Mucosa of rectum (tissue), 2 donors: Measurements from ENCODE around the gene TYMP.

Experiments used
- H3K27ac ChIP-seq, 2 donors: one replicate each; pipeline ENCODE4 v1.7.0; 2013; ENCODE audit warnings: inconsistent platforms in 2 of 2, low read depth in 2 of 2, low read length in 2 of 2
- H3K27me3 ChIP-seq, 2 donors: one replicate each; pipeline ENCODE4 v1.7.0; 2013; ENCODE audit warnings: low read length in 2 of 2; ENCODE audit not compliant: control insufficient read depth in 2 of 2, insufficient read depth in 2 of 2
- H3K36me3 ChIP-seq, 2 donors: one replicate each; pipeline ENCODE4 v1.7.0; 2013; ENCODE audit warnings: low read length in 2 of 2; ENCODE audit not compliant: control insufficient read depth in 2 of 2, insufficient read depth in 2 of 2
- H3K4me1 ChIP-seq, 2 donors: one replicate each; pipeline ENCODE4 v1.7.0; 2013; ENCODE audit warnings: low read length in 2 of 2, mild to moderate bottlenecking in 1 of 2; ENCODE audit not compliant: control insufficient read depth in 2 of 2, insufficient read depth in 2 of 2
- H3K4me3 ChIP-seq, 2 donors: one replicate each; pipeline ENCODE4 v1.7.0; 2013; ENCODE audit warnings: low read length in 2 of 2
- H3K9ac ChIP-seq, 2 donors: one replicate each; pipeline ENCODE4 v1.7.0; 2013; ENCODE audit warnings: low read length in 2 of 2, low read depth in 1 of 2, mild to moderate bottlenecking in 1 of 2
- H3K9me3 ChIP-seq, 2 donors: one replicate each; pipeline ENCODE4 v1.7.0; 2013; ENCODE audit warnings: low read length in 2 of 2; ENCODE audit not compliant: control insufficient read depth in 2 of 2
- donor health status: healthy.
- donor health status: Normal muscosa, but diverticular disease.

Gene TYMP

GRCh38 chr22:50530877-50531545, 1.2 kb upstream of the TYMP start:
- H3K36me3 ChIP-seq, result no peaks in the 10 kb centered on the region
- H3K4me3 ChIP-seq, result peak overlapping the region; percentile 68 to 85
- no peaks in the 10 kb centered on the region for H3K9me3 ChIP-seq
- H3K27ac ChIP-seq, result peak overlapping the region; percentile 93 to 99
- peak overlapping the region; percentile 83 to 95 for H3K9ac ChIP-seq
- peaks cover 26 to 31% of the 10 kb centered on the region in 2 donors for H3K4me1 ChIP-seq
- H3K27me3 ChIP-seq, result no peaks in the 10 kb centered on the region

- peak overlapping the region; percentile 68 to 85 for H3K4me3 ChIP-seq
- H3K36me3 ChIP-seq, result no peaks in the 10 kb centered on the region
- H3K27me3 ChIP-seq, result no peaks in the 10 kb centered on the region
- no peaks in the 10 kb centered on the region for H3K9me3 ChIP-seq
- peak overlapping the region; percentile 81 to 83 for H3K9ac ChIP-seq
- H3K4me1 ChIP-seq, result peaks cover 26 to 31% of the 10 kb centered on the region in 2 donors
- peak overlapping the region; percentile 93 to 99 for H3K27ac ChIP-seq
These were observed 716 bp upstream of the TYMP start for GRCh38 chr22:50530580-50530876.

- H3K27me3 ChIP-seq, result no peaks in the 10 kb centered on the region
- peak overlapping the region; percentile 93 to 99 for H3K27ac ChIP-seq
- H3K9me3 ChIP-seq, result no peaks in the 10 kb centered on the region
- no peaks in the 10 kb centered on the region for H3K36me3 ChIP-seq
- peaks cover 30 to 34% of the 10 kb centered on the region in 2 donors for H3K4me1 ChIP-seq
- H3K4me3 ChIP-seq, result peak overlapping the region; percentile 68 to 85
- peak overlapping the region; percentile 65 to 83 for H3K9ac ChIP-seq
These were observed 356 bp downstream of the TYMP start for GRCh38 chr22:50529416-50529896.

- Histone ChIP-seq H3K9me3 (no peaks in the 10 kb centered on the region), H3K4me1 (peaks cover 36 to 40% of the 10 kb centered on the region in 2 donors), H3K27me3 (no peaks in the 10 kb centered on the region), H3K9ac (peak overlapping the region; percentile 14 to 83), H3K27ac (peak overlapping the region; percentile 93 to 99), H3K36me3 (peaks cover 0 to under 1% of the 10 kb centered on the region in 2 donors), H3K4me3 (peak overlapping the region; percentile 68 to 85)
These were observed 963 bp downstream of the TYMP start for GRCh38 chr22:50528682-50529415.

DNA sequence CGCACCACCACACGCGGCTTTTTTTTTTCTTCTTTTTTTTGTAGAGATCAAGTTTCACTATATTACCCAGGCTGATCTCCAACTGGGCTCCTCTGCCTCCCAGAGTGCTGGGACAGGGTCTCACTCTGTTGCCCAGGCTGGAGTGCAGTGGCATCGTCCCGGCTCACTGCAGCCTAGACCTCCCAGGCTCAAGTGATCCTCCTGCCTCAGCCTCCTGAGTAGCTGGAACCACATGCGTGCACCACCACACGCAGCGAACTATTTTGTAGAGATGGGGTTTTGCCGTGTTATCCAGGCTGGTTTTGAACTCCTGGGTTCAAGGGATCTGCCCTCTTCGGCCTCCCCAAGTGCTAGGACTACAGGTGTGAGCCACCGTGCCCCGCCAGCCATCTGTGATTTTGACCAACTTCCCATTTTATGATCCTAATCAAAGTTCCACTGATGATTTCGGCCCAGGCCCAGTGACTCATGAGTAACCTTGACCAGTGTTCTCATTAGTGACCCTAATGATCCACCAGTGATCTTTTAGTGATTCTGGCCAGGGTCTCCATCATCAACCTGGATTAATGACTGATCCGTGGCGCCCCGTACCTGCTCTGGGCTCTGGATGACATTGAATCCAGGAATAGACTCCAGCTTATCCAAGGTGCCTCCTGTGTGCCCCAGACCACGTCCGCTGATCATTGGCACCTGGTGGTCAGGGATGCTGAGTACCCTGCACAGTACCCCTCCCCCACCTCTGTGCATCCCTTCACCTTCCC, 1.7 kb downstream of the TYMP start:
- H3K9ac ChIP-seq, result no peak overlapping the region
- peaks cover 7% of the 10 kb centered on the region in 2 donors for H3K36me3 ChIP-seq
- H3K4me1 ChIP-seq, result peaks cover 43 to 48% of the 10 kb centered on the region in 2 donors
- H3K9me3 ChIP-seq, result no peaks in the 10 kb centered on the region
- H3K4me3 ChIP-seq, result no peak overlapping the region
- peak overlapping the region in 1 of 2 donors; percentile 99 for H3K27ac ChIP-seq
- no peaks in the 10 kb centered on the region for H3K27me3 ChIP-seq

- Histone ChIP-seq H3K9ac (peak overlapping the region; percentile 65 to 80), H3K4me1 (peaks cover 43 to 49% of the 10 kb centered on the region in 2 donors)
These were observed 2.7 kb downstream of the TYMP start for GRCh38 chr22:50526834-50527801.

DNA sequence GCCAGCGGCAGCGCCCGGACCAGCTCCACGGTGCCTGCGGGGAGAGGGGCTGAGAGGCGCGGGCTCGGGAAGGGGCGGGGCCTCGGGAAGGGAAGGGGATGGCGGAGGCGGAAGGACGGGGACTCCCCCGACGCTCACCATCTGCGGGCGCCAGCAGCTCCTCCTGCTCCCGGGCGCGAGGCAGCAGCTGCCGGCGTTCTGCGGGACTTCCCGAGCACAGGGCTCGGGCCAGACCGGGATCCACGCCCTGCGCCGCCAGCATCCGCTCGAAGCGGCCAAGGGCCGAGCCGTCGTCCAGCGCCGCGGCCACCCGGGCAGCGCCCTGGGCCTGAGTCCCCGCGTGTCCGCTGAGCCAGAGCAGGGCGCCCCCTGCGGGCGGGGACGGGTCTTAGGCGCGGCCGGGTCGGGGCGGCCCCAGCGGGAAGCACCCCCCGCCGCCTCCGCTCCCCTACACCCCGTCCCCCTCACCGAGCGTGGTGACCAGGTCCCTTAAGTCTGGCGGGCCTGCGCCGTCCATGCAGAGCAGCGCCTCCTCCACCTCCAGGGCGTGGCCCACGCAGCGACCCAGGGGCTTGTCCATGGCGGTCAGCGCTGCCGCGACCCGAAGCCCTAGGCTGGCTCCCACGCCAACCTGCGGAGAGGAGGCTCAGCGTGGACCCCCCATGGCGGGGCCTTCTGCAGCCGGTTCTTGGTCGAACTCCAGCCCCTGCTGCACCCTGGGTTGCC, 3.5 kb downstream of the TYMP start:
- H3K4me3 ChIP-seq, result peak overlapping the region; percentile 78 to 81
- peak overlapping the region; percentile 65 to 80 for H3K9ac ChIP-seq

More at GRCh38 chr22:50526834-50527801, 2.7 kb downstream of the TYMP start:
- peak overlapping the region; percentile 78 to 81 for H3K4me3 ChIP-seq
- no peaks in the 10 kb centered on the region for H3K27me3 ChIP-seq
- no peaks in the 10 kb centered on the region for H3K9me3 ChIP-seq
- peaks cover 16 to 17% of the 10 kb centered on the region in 2 donors for H3K36me3 ChIP-seq
- peak overlapping the region; percentile 92 to 97 for H3K27ac ChIP-seq

GRCh38 chr22:50525858-50526107, 4.0 kb downstream of the TYMP start:
- Histone ChIP-seq H3K4me3 (peak overlapping the region; percentile 78 to 81), H3K9me3 (no peaks in the 10 kb centered on the region), H3K4me1 (peaks cover 37 to 40% of the 10 kb centered on the region in 2 donors), H3K9ac (peak overlapping the region; percentile 75 to 80), H3K27me3 (no peaks in the 10 kb centered on the region), H3K36me3 (peaks cover 28 to 30% of the 10 kb centered on the region in 2 donors), H3K27ac (peak overlapping the region; percentile 92 to 97)

More for the DNA sequence above, 3.5 kb downstream of the TYMP start:
- H3K4me1 ChIP-seq, result peaks cover 41 to 44% of the 10 kb centered on the region in 2 donors
- H3K27ac ChIP-seq, result peak overlapping the region; percentile 92 to 97
- no peaks in the 10 kb centered on the region for H3K9me3 ChIP-seq
- H3K36me3 ChIP-seq, result peaks cover 25% of the 10 kb centered on the region in 2 donors
- no peaks in the 10 kb centered on the region for H3K27me3 ChIP-seq
